Prostate gland (tissue), 2 donors: ENCODE data around the gene HMGA1. TPM values are rescaled to one million over a fixed set of nuclear protein-coding genes. Genes with fewer than 3 reads are reported as not detected.
"Not testable (repeated sequence)": the region's sequence is repeated elsewhere in the genome, so short reads cannot be mapped to it uniquely, and the experiment has no call there.

Experiments
- DNase-seq: peaks from one replicate; pipeline ENCODE4 v3.0.0-alpha.2; 2019; ENCODE audit warnings: low spot score
- H3K27ac ChIP-seq, 2 donors: fragments of 200-600 bp; sonication (generic); 2 replicates each; pipeline ENCODE4 v1.5.1; 2017 to 2019
- H3K27me3 ChIP-seq: fragments of 200-600 bp; sonication (generic); replicated peaks from 2 replicates; pipeline ENCODE4 v1.5.1; 2019; ENCODE audit not compliant: insufficient read depth
- H3K36me3 ChIP-seq, 2 donors: fragments of 200-600 bp; sonication (generic); 1 replicate in 1 of 2; 2 replicates in 1 of 2; pipeline versions ENCODE4 v1.5.1 to v1.8.1; 2017 to 2019
- H3K4me1 ChIP-seq: fragments of 200-600 bp; sonication (generic); replicated peaks from 2 replicates; pipeline ENCODE4 v1.5.1; 2019
- H3K4me3 ChIP-seq, 2 donors: fragments of 200-600 bp; sonication (generic); 2 replicates each; pipeline ENCODE4 v1.5.1; 2017 to 2019
- H3K9me3 ChIP-seq: fragments of 200-600 bp; sonication (generic); 2 replicates; pipeline ENCODE4 v1.5.1; 2017
- CTCF ChIP-seq, 4 experiments: fragments of 200-600 bp in 2 of 4; fragments of 450-650 bp in 2 of 4; sonication (generic) in 2 of 4; IDR thresholded peaks; 1 replicate in 3 of 4; 2 replicates in 1 of 4; pipeline ENCODE4 v1.5.1; 2016 to 2019; ENCODE audit warnings: antibody characterized with exemption in 4 of 4, mild to moderate bottlenecking in 2 of 4, moderate library complexity in 2 of 4
- POLR2A ChIP-seq: fragments of 450-650 bp; IDR thresholded peaks from one replicate; pipeline ENCODE4 v1.6.1; 2016; ENCODE audit warnings: antibody characterized with exemption, mild to moderate bottlenecking
- POLR2AphosphoS5 ChIP-seq: sonication (generic); formaldehyde crosslinking; IDR thresholded peaks from one replicate; pipeline ENCODE4 v1.6.1; 2017; ENCODE audit warnings: antibody characterized with exemption
- WGBS: methylation state at CpG from one replicate; pipeline ENCODE4 v1.1.5; 2018; 5-methylcytosine and 5-hydroxymethylcytosine counted together
- intact Hi-C: fragments of 100-400 bp; cut with DNase I; formaldehyde crosslinking; loops from one replicate; pipeline ENCODE4 v1.14.2; 2022
- total RNA-seq, 2 donors: library from RNA; depleted of rRNA; stranded (reverse); fragments of >200 nt; gene quantifications; one replicate each; pipeline ENCODE4 v1.1.0, GENCODE V29; 2016

HMGA1 gene
- total RNA-seq, 2 donors from 2014 or later: 29.4 to 139 TPM

- no peak for DNase-seq
- intact Hi-C loops: no loop called here
- Histone ChIP-seq H3K4me1 (no peaks in the 10 kb centered on the region), H3K36me3 (peaks cover 0 to 7% of the 10 kb centered on the region in 2 donors), H3K27me3 (no peaks in the 10 kb centered on the region), H3K27ac (no peak overlapping the region), H3K4me3 (no peak overlapping the region), H3K9me3 (no peaks in the 10 kb centered on the region)
- WGBS: 91% methylated on average over 7 of the region's 7 CpGs
- TF ChIP-seq POLR2AphosphoS5 (no peak), POLR2A (no peak), CTCF (IDR thresholded peaks at IDR 0.05) (no peak)
These were observed 5.8 kb downstream of the HMGA1 start for GRCh38 chr6:34242252-34243130.

- Histone ChIP-seq H3K4me1 (no peaks in the 10 kb centered on the region), H3K27me3 (no peaks in the 10 kb centered on the region), H3K27ac (no peak overlapping the region), H3K9me3 (no peaks in the 10 kb centered on the region), H3K4me3 (no peak overlapping the region), H3K36me3 (peaks cover 0 to 7% of the 10 kb centered on the region in 2 donors)
- no peak for TF ChIP-seq POLR2A
- TF ChIP-seq POLR2AphosphoS5: no peak
- TF ChIP-seq CTCF (IDR thresholded peaks at IDR 0.05): no peak
- no peak for DNase-seq
- intact Hi-C loops: no loop called here
- 63% methylated on average over 5 of the region's 5 CpGs for WGBS
These were observed 6.6 kb downstream of the HMGA1 start for GRCh38 chr6:34243131-34243771.

- intact Hi-C loops: no loop called here
- Histone ChIP-seq H3K27ac (peak overlapping the region; percentile 27 to 42), H3K27me3 (no peaks in the 10 kb centered on the region), H3K4me3 (no peak overlapping the region), H3K36me3 (peaks cover 0 to 7% of the 10 kb centered on the region in 2 donors), H3K9me3 (no peaks in the 10 kb centered on the region), H3K4me1 (no peaks in the 10 kb centered on the region)
- DNase-seq: no peak
- 39% methylated on average over 19 of the region's 19 CpGs for WGBS
- TF ChIP-seq POLR2A (no peak), POLR2AphosphoS5 (no peak)
These were observed 7.5 kb downstream of the HMGA1 start for GRCh38 chr6:34243901-34244884.

GRCh38 chr6:34245032-34245760 lies 8.5 kb downstream of the HMGA1 start:
- H3K27ac ChIP-seq, DNase-seq, H3K36me3 ChIP-seq, H3K27me3 ChIP-seq, H3K4me3 ChIP-seq, H3K4me1 ChIP-seq, H3K9me3 ChIP-seq: not testable (repeated sequence)
- WGBS: 80% methylated on average over 13 of the region's 13 CpGs
- intact Hi-C loops: loop anchor here (5.0 kb wide), 1 partner anchor 362 kb away; no protein-coding TSS in a partner anchor

GRCh38 chr6:34245761-34246140 lies 9.1 kb downstream of the HMGA1 start:
- DNase-seq, H3K36me3 ChIP-seq, H3K27me3 ChIP-seq, H3K27ac ChIP-seq, H3K9me3 ChIP-seq, H3K4me1 ChIP-seq, H3K4me3 ChIP-seq: not testable (repeated sequence)
- WGBS: 79% methylated on average over 7 of the region's 7 CpGs
- intact Hi-C loops: loop anchor here (5.0 kb wide), 1 partner anchor 362 kb away; no protein-coding TSS in a partner anchor
